HuH-7 (cell line): Measurements from ENCODE around the gene PSAPL1.

ENCODE experiments used
- DNase-seq: peaks from one replicate; pipeline ENCODE4 v3.0.0; 2011; ENCODE audit warnings: low spot score

PSAPL1 gene

DNA sequence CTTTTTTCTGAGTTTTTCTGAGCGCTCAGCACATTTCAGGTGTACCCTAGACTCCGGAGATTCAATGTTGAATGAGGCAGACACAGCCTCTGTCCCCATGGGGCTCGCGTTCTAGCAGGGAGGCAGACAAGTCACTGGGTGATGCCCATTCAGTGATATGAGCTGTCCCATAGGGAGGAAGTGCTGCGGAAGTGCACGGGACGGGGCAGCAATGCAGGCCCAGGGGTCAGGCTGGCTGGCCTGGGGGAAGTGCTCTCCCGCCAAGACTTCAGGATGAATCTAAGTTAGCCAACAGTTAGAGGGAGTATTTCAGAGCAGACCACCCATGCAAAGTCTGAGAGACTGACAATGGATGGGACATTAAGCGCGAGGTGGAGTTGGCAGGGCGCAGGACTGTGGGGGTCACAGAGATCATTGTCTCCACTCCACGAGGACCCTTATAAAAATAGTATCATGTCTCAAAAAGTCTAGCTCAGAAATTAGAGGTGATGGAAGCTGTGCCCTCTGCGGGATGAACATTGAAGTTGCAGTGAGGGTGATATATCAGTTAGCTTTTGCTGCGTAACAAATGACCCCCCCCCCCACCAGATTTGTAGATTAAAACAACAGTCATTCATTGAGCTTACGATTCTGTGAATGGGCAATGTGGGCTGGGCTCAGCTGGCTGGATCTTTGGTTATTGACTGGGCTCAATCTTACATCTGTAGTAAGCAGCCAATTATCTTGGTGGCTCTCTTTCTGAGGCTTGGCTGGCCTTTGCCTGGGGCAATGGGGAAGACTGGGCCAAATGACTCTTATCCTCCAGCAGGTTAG, 16.4 kb downstream of the PSAPL1 start:
- no peak for DNase-seq

DNA sequence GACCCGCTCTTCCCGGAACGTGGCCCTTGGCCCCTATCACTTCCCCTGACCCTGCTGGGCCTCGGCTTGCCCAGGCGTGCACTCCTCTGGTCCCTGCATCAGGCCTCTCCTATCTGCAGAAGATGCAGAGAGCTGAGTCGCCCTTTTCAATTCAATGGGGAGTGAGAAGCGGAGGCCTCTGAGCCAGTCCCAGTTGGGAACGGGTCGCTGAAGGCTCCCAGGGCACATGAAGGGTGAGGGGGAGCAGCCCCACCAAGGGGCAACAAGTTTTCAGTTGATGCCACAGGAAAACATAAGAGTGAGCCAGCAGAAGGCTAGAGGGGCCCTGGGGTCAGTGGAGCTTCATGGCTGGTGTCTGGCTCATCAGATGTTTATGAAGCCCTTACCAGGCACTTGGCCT, 17.1 kb downstream of the PSAPL1 start:
- DNase-seq, result no peak

DNA sequence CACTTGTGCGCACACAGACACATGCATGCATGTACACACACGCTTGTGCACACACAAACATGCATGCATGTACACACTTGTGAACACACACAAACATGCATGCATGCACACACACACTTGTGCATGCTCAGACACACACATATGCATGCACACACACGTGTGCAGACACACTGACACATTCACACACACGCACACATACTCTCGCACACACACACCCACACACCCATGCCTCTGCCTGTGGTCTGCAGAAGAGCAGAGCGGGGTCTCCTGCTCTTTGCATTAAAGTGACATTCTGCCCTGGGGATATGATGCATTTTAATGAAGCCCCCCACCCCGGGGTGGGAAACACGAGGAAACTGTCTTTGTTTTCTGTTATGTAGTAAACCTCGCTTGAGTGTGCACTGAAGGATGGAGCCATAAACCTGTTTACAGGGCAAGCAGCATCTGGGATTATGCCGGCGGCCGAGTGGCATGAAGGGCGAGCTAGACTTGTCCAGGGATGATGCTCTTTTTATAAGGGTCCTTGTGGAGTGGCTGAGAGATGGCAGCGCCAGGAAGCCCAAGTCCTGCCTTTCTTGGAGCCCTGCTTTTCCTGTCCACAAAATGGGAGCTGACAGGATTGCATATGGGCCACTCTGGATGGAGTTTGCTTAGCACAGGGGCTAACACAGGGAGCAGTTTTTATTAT, 17.8 kb downstream of the PSAPL1 start:
- DNase-seq, result no peak

DNA sequence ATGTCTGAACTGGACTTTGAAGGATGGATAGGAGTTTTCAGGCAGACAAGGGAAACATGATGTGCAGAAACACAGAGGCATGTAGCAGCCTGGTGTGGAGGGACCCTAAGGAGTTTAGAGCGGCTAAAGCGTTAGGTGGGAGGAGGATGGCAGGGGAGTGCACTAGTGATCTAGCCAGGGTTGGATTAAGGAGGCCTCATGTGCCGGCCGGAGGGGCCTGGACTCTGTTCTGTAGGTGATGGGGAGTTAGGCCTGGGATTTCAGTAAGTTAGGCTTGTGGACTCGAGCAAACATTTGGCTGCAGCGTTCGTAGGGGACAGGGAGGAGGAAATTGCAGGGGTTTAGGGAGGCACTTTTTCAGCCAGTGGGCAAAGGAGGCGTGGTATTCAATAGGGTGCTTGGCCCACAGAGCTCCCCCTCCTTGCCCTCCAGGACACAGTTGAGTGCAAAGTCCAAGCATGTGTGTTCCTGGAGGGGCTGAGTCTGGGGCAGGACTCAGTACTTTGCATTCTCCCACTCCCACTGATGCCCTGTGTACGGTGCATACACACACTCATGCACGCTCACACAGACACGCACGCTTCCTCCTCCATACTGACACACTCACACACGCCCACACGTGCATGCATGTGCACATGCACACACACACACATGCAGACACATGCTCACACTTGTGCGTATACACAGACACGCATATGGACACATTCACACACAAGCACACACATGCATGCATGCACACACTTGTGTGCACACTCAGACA, 18.6 kb downstream of the PSAPL1 start:
- DNase-seq, result no peak

DNA sequence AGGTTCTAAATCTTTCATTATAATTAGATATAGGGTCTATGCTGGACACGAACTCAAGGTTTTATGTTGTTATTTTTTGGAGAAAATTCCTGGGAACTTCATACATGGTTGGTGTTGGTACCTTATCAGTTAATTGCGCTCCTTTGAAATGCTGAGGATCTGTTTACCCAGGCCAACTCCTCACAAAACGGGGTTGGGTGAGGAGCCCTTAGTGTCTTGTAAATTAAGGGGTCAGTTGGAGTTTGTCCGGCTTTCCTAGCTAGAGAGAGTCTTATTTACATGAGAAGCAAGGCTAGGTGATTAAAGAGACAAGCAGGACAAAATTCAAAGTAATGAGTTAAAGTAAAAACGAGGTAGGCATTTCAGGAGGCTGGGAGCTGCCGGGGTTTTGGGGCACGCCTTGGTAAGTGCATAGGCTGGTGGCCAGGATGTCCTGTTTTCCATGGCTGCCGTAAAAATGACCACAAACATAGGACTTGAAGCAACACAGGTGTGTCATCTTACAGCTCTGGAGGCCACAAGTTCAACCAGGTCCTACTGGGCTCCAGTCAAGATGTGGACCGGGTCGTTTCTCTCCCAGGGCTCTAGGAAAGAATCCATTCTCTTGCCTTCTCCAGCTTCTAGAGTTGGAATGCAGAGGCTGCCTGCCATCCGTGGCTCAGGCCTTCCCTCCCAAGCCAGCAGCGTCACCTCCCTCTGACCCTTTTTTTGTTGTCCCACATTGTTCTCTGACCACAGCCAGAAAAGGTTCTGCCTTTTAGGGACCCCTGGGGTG, 19.8 kb downstream of the PSAPL1 start:
- no peak for DNase-seq

DNA sequence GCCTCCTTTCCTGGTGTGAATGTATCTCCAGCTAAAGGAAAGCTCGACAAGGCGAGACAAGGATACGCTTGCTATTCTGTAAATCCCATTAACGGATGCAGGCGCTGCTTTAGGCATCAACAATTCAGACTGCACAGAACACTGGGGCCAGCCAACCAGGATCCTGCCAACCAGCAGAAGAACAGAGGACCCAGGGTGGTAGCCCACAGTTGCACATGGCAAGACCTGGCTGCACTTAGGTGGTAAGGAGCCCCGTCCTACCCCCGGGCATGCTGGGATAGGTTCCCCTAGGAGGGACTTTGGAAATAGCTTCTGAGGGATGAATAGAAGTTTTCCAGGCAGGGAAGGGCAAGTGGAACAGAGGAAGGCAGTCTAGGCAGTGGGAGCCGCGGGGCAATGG, 20.7 kb downstream of the PSAPL1 start:
- DNase-seq, result no peak

DNA sequence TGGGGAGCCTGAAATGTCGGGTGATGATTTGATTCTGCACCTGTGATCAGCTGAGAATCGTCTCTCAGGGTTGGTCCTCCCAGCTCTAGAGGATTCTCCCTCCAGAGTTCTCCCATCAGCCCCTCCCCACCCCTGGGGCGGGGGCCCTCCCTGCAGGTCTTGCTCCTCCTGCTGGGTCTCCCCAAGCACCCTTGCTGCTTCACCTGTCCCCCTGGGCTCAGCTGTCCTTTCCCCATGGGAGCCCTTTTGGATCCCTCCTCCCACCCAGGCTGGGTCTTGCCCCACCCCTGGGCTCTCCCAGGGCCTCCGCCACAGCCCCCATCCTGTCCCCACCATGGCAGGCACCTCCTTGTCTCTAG, 22.2 kb downstream of the PSAPL1 start:
- no peak for DNase-seq

DNA sequence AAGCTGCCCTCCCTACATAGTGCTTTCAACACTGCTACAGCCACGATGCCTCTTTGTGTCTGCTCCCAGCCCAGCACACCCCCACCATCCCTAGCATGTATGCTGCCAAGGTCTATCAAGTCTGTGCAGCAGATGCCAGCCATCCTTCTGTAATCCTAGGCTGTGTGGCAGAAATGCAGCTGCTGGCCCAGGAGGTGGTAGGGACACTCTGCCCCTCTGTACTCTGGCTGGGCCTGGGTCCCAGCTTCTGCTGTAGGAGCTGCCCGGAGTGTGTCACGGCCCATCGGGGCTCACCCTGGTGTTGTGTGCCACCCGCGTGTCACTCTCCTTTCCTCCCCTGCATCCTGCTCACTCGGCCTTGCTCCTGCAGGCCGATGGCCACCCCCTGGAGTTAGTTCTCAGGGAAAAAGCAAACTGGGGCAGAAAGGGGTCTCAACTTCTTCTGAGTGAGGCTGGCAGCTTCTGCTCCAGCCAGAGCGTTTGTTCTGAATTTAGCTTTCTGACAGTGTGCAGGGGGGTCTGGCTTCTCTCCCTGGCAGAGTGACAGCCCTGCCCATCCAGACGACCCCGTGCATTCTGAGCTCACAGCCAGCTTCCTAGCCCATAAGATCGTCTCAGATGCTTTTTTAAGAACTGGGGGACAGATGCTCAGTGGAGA, 22.7 kb downstream of the PSAPL1 start:
- no peak for DNase-seq

DNA sequence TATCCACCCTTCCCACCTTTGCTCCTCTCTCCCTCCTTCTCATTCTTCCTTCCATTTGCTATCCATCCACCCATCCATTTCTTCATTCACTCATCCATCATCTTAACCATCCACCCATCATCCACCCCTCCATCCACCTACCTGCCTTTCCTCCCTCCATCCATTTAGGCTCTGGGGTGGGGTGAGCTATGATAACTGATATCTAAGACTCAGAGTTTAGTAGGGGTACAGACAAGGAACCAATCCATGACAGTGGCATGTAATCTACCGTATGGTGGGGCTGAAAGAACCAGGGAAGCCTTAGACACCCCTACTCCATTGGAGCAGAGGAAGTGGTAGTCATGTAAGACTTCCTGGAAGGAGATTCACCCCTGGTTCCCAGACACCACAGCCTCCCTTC, 23.2 kb downstream of the PSAPL1 start:
- DNase-seq, result no peak

DNA sequence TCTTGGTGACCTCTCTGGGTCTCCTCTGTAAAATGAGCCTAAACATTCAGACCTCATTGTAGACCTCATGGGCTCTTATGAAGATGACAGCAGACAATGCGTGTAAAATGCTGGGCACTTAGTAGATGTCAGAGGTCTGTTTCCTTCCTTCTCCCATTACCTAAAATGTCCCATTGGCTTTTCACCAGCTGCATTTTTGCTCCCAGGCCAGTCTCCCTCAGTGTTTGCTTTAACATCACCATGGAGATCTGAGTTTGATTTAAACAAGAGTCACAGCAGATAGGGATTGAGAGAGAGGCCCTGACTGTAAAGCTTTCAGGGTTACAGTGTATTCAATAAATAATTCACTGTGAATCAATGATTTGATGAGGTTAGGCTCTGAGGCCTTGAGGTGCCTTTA, 24.3 kb downstream of the PSAPL1 start:
- no peak for DNase-seq

DNA sequence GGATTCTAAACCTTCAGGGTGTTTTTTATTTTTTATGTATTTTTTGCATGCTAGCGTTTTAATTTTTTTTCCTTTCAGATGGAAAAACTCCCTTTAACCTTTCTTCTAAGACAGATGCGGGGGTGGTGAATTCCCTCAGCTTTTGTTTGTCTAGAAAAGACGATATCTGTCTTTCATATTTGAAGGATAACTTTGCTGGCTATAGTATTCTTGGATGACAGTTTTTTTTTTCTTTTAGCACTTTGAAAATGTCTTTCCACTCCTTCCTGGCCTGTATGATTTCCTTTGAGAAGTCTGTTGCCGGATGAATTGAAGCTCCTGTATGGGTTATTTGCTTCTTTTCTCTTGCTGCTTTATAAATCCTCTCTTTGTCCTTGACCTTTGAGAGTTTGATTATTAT, 26.6 kb downstream of the PSAPL1 start:
- no peak for DNase-seq

DNA sequence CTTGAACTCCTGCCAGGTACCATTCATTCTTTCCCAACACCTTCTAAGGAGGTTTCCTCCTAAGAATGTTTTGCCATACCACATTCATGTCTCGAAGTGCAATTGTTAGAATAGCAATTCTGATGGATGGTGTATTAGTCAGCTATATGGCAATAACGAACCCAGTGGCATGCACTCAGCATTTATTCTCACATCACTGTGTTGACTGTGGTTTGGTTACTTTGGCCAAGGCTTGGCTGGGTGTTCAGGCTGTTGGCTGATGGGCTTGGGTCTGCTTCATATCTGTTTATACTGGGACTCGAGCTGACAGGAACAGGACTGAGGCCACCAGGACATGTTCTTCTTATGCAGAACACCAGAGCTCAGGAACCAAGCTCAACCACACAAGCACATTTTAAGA, 31.7 kb downstream of the PSAPL1 start:
- no peak for DNase-seq

DNA sequence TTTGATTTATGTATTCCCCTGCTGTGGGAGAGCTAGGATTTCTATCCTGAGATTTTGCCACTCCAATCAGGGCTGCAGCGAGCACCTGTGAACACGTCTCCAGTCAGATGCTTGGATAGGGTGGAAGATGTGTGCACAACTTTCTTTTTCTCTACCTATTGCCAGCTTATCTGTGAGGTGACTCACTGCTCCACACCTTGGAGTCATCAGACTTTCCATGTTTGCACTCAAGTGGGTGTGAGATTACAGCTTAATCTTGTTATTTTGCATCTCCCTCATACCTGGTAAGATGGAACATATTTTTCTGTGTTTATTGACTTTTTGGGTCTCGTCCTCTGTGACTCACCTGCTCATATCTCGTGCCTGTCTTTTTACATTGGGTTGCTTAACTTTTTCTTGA, 32.2 kb downstream of the PSAPL1 start:
- DNase-seq, result no peak

DNA sequence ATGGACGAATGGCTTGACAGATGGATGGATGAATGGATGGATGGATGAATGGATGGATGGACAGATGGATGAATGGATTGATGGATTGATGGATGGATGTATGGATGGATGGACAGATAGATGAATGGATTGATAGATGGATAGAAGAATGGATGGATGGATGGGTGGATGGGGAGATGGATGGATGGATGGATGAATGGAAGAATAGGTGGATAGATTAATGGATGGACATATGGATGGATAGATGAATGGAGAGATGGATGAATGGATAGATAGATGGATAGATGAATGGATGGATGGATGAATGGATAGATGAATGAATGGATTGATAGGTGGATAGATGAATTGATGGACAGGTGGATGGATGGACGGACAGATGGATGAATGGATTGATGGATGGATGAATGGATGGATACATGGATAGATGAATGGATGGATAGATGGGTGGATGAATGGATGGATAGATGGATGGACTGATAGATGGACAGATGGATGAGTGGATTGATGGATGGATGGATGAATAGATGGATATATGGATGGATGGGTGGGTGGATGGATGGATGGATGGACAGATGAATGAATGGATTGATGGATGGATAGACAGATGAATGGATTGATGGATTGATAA, 33.9 kb downstream of the PSAPL1 start:
- DNase-seq, result no peak

DNA sequence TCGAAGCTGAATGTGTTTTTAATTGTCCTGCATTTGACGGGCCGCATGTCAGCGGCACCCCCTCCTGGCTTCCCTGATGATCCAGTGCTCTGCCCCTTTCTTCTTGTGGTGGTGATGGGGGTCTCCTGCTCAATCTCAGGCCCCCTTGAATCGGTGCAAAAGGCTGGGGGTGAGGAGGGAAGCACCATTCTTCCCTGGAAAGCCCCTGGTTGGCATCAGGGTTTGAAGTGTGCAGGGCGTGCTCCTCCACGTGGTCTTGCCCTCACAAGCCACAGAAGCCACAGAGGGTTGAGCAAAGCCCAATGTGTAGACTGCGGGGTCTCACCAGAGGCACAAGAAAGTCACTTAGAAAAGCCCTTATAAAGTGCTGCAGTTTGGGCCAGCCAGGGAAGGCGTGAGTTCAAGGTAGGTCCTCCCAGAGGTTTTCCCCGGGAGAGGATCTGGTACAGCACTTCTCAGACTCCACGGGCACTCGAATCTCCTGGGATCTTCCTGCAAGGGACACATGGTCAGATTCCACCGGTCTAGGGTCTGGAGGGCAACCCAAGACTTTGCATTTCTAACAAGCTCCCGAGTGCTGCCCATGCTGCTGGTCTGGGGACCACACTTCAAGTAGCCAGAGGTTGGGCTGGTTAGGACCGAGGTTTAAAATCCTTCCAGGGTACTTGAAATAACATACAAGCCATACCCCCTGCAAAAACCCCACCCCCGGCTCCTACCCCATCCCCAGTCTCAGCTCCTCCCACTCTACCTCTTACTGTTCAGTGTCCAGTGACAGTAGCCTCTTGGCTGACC, 35.1 kb downstream of the PSAPL1 start:
- no peak for DNase-seq

DNA sequence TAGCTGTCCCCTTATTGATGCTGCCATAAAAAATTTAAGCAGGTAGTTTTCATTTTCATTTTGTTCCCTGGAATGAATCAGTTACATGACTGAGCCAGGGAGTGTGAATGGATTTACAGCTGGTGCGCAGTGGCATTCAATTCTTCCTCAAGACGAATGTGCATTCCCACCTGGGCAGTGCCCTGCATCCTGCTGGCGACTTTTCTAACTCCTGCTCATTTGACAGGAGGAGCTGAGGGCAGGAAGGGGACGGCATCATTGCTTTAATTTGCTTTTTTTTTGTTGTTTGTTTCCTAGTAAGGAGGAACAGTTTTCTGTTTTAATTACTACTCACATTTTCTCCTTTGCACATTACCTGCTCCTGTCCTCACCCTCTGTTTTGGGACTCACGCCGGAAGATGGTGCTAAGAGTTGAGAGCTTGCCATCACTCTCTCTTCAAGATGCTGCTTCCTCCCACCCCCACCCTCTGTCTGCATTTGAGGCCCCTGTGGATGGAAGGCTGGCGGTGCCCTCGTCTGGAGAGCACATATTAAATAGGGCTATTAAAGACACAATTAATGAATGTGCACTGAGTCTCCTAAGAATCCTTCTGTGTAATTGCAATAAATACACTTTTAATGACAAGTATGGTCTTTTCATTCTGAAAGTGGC, 35.8 kb downstream of the PSAPL1 start:
- DNase-seq, result no peak

DNA sequence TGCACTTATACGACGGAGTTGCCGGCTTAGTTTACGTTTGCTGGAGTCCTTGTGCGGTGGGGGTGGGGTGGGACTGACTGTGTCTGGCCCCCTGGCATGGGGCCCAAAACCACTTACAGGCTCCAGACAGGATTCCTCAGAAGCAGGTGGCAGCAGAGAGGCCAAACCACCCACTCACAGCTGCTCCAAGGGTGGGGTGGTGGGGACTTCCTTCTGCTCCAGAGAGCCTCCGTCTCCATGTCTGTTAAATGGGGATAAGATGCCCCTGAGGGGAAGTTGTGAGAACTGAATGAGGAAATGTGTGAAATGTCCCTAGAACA, 36.7 kb downstream of the PSAPL1 start:
- DNase-seq, result no peak

DNA sequence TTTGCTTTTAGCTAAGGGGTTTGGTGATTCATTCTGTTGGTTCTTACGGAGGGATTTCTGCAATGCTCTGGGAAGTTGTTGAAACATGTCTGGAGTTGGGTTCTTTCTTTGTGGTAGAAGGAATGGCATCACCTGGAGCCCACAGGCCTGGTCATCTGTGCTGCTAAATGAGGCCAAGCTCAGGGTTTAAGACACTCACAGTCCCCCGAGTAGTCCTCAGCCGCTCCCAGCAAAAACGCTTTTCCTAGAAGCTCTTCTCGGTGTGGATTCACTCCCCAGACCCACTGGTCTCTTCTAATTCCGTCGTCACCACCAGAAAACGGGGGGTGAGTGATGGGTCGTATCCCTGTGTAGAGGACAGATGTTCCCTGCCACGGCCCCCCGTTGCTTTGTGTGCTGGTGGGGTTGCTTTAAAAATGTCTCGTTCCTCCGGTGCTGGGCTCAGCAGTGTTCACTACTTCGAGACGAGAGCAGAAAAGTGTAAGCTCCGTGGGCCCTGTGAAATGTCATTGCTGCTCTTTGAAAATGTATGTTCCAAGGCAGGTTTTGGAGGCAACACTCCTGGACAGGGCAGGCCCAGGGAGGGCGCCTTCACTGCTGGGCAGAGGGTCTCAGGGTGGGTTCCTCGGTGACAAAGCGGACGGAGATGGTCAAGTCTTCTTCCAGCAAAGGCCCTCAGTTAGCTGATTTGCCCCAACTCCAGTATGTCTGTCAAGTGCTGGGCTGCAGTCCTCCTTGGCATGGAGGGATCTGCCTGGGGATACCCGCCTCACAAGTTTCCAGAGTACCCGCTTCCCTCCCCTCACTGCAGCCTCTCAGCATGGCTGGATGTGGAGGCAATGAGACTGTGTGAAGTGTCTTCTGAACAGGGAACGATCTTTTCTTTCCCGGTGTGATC, 37.3 kb downstream of the PSAPL1 start:
- no peak for DNase-seq
